ENCODE data around the gene LRCOL1.

LRCOL1 gene

GRCh38 chr12:132618683-132619043 is 8.3 kb upstream of the LRCOL1 start, which contains the start of gene P2RX2:
Gene P2RX2 (plus strand): TSS chr12:132618776. CDS start chr12:132618817, 41 bp downstream.
- TF ChIP-seq CTCF (IDR thresholded peaks at IDR 0.05; ENCODE audit: low read depth, low read length), result no peak
- no peak for DNase-seq (ENCODE audit: low read depth in 2 of 2)
- no peak within 1 kb of the TSS for H3K4me3 ChIP-seq (replicated peaks in 1 of 2; ENCODE audit: low read depth in 2 of 2, low read length in 2 of 2)

- TF ChIP-seq CTCF (IDR thresholded peaks at IDR 0.05; ENCODE audit: low read depth, low read length), result no peak
- no peak for DNase-seq (ENCODE audit: low read depth in 2 of 2)
- no peak overlapping the region for H3K4me3 ChIP-seq (replicated peaks in 1 of 2; ENCODE audit: low read depth in 2 of 2, low read length in 2 of 2)
These were observed 7.7 kb upstream of the LRCOL1 start for GRCh38 chr12:132617822-132618682.

- no peak for DNase-seq (ENCODE audit: low read depth in 2 of 2)
- H3K4me3 ChIP-seq (replicated peaks in 1 of 2; ENCODE audit: low read depth in 2 of 2, low read length in 2 of 2), result no peak overlapping the region
- TF ChIP-seq CTCF (IDR thresholded peaks at IDR 0.05; ENCODE audit: low read depth, low read length), result no peak
These were observed 6.8 kb upstream of the LRCOL1 start for GRCh38 chr12:132617135-132617701.

GRCh38 chr12:132615579-132616038 is 5.2 kb upstream of the LRCOL1 start:
- no peak overlapping the region for H3K4me3 ChIP-seq (replicated peaks in 1 of 2; ENCODE audit: low read depth in 2 of 2, low read length in 2 of 2)
- DNase-seq (ENCODE audit: low read depth in 2 of 2), result no peak
- TF ChIP-seq CTCF (IDR thresholded peaks at IDR 0.05; ENCODE audit: low read depth, low read length), result no peak

GRCh38 chr12:132614861-132615578 is 4.6 kb upstream of the LRCOL1 start:
- DNase-seq (ENCODE audit: low read depth in 2 of 2), result peak; percentile 89 to 90
- peak; percentile 89 for TF ChIP-seq CTCF (IDR thresholded peaks at IDR 0.05; ENCODE audit: low read depth, low read length)
- H3K4me3 ChIP-seq (replicated peaks in 1 of 2; ENCODE audit: low read depth in 2 of 2, low read length in 2 of 2), result no peak overlapping the region

- no peak for DNase-seq (ENCODE audit: low read depth in 2 of 2)
- no peak overlapping the region for H3K4me3 ChIP-seq (replicated peaks in 1 of 2; ENCODE audit: low read depth in 2 of 2, low read length in 2 of 2)
- TF ChIP-seq CTCF (IDR thresholded peaks at IDR 0.05; ENCODE audit: low read depth, low read length), result no peak
These were observed 3.6 kb upstream of the LRCOL1 start for GRCh38 chr12:132614029-132614428.

Measured in cardiac fibroblast (primary cell).